ENCODE measurements around the gene TLE7.

Gene TLE7

GRCh38 chr16:71409011-71409775 is 32.7 kb downstream of the TLE7 start (continued):
- TF ChIP-seq ZSCAN4 (tag by site-specific recombination; IDR thresholded peaks at IDR 0.05) (no peak), EGR2 (tag by site-specific recombination; IDR thresholded peaks at IDR 0.05; ENCODE audit: low read depth) (no peak), ZNF549 (tag by site-specific recombination; IDR thresholded peaks at IDR 0.05) (no peak), ZNF660 (tag by site-specific recombination; IDR thresholded peaks at IDR 0.05) (no peak), ZNF521 (tag by site-specific recombination; IDR thresholded peaks at IDR 0.05) (no peak), MZF1 (tag by site-specific recombination; IDR thresholded peaks at IDR 0.05; ENCODE audit: borderline replicate concordance) (no peak)

- no peak overlapping the region for H3K4me3 ChIP-seq (ENCODE audit: low read depth, low read length)
- ChIA-PET CTCF (interaction anchor here (1.6 kb wide), 1 partner anchor 41 kb away, joined by 7 read pairs; no protein-coding TSS in a partner anchor), POLR2A (no interaction called here)
- TF ChIP-seq GLIS2 (tag by site-specific recombination; IDR thresholded peaks at IDR 0.05), result no peak
- no peak for TF ChIP-seq ZXDB (tag by site-specific recombination; IDR thresholded peaks at IDR 0.05)
- no peak for TF ChIP-seq ZNF211 (tag by site-specific recombination; IDR thresholded peaks at IDR 0.05; ENCODE audit: low read depth)
- TF ChIP-seq ZNF335 (tag by site-specific recombination; conservative IDR thresholded peaks at IDR 0.05), result no peak
- no peak for TF ChIP-seq FEZF1 (tag by site-specific recombination; IDR thresholded peaks at IDR 0.05)
- TF ChIP-seq ZNF175 (tag by site-specific recombination; IDR thresholded peaks at IDR 0.05), result no peak
- TF ChIP-seq ZNF629 (tag by site-specific recombination; IDR thresholded peaks at IDR 0.05), result no peak
- TF ChIP-seq CTCF (tag by site-specific recombination; IDR thresholded peaks at IDR 0.05), result no peak
- H3K27ac ChIP-seq (ENCODE audit: extremely low read depth, low read depth, low read length), result no peak overlapping the region
- no peaks in the 10 kb centered on the region for H3K36me3 ChIP-seq (ENCODE audit: control insufficient read depth in 2 of 2, insufficient read depth in 1 of 2, low read length in 2 of 2)
- no peaks in the 10 kb centered on the region for H3K9me3 ChIP-seq (ENCODE audit: control insufficient read depth, insufficient read depth, low read depth, low read length)
- no peaks in the 10 kb centered on the region for H3K4me1 ChIP-seq (ENCODE audit: control insufficient read depth, insufficient read depth, low read length)
Observed at GRCh38 chr16:71408536-71408935, 33.3 kb downstream of the TLE7 start.

GRCh38 chr16:71407731-71408130 is 34.1 kb downstream of the TLE7 start:
- ChIA-PET POLR2A (no interaction called here), CTCF (interaction anchor here (0.5 to 1.6 kb wide), 2 partner anchors 40 to 359 kb away, joined by 6 to 7 read pairs; no protein-coding TSS in a partner anchor)
- Histone ChIP-seq H3K27ac (ENCODE audit: extremely low read depth, low read depth, low read length) (no peak overlapping the region), H3K36me3 (ENCODE audit: control insufficient read depth in 2 of 2, insufficient read depth in 1 of 2, low read length in 2 of 2) (no peaks in the 10 kb centered on the region), H3K9me3 (ENCODE audit: control insufficient read depth, insufficient read depth, low read depth, low read length) (no peaks in the 10 kb centered on the region), H3K4me3 (ENCODE audit: low read depth, low read length) (no peak overlapping the region), H3K4me1 (ENCODE audit: control insufficient read depth, insufficient read depth, low read length) (no peaks in the 10 kb centered on the region)
- TF ChIP-seq ZNF544 (tag by site-specific recombination; IDR thresholded peaks at IDR 0.05), result no peak
- TF ChIP-seq FEZF1 (tag by site-specific recombination; IDR thresholded peaks at IDR 0.05), result no peak
- no peak for TF ChIP-seq HOXD13 (CRISPR knock-in tag; IDR thresholded peaks at IDR 0.05; ENCODE audit: borderline replicate concordance)
- TF ChIP-seq SP7 (tag by site-specific recombination; IDR thresholded peaks at IDR 0.05), result no peak
- no peak for TF ChIP-seq ZSCAN4 (tag by site-specific recombination; IDR thresholded peaks at IDR 0.05)
- no peak for TF ChIP-seq KLF10 (tag by site-specific recombination; IDR thresholded peaks at IDR 0.05)
- TF ChIP-seq ATF2 (tag by site-specific recombination; IDR thresholded peaks at IDR 0.05; ENCODE audit: low read depth), result no peak
- no peak for TF ChIP-seq IKZF3 (tag by site-specific recombination; IDR thresholded peaks at IDR 0.05)
- TF ChIP-seq ZNF558 (tag by site-specific recombination; IDR thresholded peaks at IDR 0.05), result no peak
- no peak for TF ChIP-seq ZNF239 (tag by site-specific recombination; IDR thresholded peaks at IDR 0.05)
- no peak for TF ChIP-seq TRIM28 (IDR thresholded peaks at IDR 0.05; ENCODE audit: borderline replicate concordance, low read length)
- TF ChIP-seq PRDM4 (tag by site-specific recombination; IDR thresholded peaks at IDR 0.05), result no peak
- TF ChIP-seq MYNN (tag by site-specific recombination; IDR thresholded peaks at IDR 0.05; ENCODE audit: borderline replicate concordance), result no peak
- TF ChIP-seq ZBTB21 (tag by site-specific recombination; IDR thresholded peaks at IDR 0.05), result no peak

Measured in HEK293 (cell line).